ENCODE data around the gene ERG.

The ERG gene

GRCh38 chr21:38496224-38496623, 2.1 kb downstream of the ERG start:
- DNase-seq, result no peak

DNA sequence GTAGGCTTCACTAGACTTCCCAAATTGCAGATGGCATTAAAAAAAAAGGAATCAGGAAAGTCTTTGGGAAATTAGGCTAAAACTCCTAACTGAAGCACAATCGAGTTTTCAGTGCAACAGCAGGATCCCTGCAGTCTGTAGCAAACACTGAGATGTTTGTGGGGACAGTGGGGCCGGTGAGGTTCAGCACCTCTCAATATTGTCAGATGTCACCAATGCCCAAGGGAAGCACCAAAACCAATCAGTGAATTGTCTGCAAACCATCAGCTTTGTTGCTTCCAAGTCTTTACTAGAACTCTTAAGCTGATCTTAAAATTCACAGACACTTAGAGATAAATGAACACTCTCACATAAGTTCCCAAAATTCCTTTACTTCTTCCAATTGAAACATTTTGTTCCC, 2.6 kb downstream of the ERG start:
- DNase-seq, result no peak

- no peak for DNase-seq
Observed at GRCh38 chr21:38495242-38495641, 3.0 kb downstream of the ERG start.

- DNase-seq, result no peak
Observed at GRCh38 chr21:38494703-38495102, 3.6 kb downstream of the ERG start.

- DNase-seq, result no peak
Observed at GRCh38 chr21:38494251-38494642, 4.0 kb downstream of the ERG start.

- DNase-seq, result no peak
Observed at GRCh38 chr21:38493549-38494250, 4.6 kb downstream of the ERG start.

DNA sequence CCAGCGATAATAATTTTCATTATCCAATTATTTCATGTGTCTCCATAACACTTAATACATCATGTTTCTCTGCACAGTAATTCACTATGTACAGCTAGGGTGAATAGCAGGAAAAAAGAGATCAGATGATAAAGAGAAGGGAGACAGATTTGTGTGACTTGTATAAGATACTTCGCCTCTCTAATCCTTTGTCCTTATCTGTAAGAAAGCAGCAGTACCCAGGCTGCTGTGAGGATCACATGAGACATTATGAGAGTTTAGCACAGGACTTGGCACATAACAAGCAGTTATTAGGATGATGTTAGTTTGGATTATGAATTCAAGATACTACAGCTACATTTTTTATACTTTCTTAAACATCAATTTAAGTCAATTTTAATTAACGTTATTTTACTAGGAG, 6.3 kb downstream of the ERG start:
- no peak for DNase-seq

GRCh38 chr21:38491536-38491935, 6.7 kb downstream of the ERG start:
- no peak for DNase-seq

DNA sequence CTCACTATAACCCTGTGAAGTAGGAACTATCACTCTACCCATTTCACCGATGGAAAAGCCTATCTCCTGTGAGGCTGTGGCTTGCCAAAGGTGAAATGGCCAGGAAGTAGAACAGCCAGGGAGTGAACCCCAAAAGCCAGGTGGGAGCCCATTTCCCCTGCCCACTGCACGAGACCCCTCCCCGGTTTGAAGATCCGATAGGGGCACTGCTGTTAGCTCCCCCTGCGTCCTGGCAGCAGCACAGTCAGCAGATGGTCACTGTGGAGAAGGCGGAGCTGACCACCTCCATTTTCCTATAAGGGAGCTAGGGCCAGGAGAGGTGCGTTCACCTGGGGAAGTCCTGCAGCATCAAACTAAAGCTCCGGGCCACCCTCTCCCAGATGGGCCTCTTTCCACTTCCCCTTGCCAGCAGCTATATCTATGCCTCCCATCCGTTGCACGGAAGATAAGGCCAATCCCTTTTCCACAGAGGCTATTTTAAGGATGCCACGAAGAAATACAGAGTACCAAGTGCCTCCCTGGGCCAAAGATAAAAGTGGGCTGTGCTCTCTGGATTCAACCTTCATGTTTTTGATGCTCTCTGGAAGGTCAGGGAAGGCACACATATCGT, 7.8 kb downstream of the ERG start:
- no peak for DNase-seq

GRCh38 chr21:38489729-38490128, 8.5 kb downstream of the ERG start:
- no peak for DNase-seq

- DNase-seq, result no peak
Observed at GRCh38 chr21:38489271-38489652, 9.0 kb downstream of the ERG start.

DNA sequence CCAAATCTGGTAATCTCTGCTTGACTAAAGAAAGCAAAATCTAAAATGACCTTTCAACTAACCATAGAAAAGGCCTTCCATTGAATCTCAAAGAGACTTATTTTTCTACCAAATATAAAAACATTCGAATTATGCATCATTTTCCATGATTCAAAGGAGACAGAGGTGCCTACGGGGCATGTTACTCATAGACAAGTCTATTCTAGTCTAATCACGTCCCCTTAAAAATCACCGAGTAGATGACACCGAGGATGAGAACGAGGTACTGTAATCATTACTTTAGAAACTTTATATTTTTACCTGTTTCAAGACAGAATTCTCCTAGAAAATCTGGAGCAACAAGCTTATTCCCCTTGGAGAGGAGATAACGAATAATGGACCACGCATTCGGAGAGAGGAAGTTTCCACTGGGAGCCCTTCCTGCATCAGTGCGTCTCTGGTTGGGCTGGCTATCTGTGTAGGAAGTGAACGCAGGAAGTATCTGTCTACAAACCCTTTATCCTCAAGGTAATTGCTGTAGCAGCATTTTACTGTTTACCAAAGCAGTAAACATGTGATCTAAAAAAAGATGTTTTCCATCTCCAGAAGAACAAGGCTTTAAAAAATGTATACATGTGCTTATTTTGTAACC, 9.5 kb downstream of the ERG start:
- DNase-seq, result no peak

DNA sequence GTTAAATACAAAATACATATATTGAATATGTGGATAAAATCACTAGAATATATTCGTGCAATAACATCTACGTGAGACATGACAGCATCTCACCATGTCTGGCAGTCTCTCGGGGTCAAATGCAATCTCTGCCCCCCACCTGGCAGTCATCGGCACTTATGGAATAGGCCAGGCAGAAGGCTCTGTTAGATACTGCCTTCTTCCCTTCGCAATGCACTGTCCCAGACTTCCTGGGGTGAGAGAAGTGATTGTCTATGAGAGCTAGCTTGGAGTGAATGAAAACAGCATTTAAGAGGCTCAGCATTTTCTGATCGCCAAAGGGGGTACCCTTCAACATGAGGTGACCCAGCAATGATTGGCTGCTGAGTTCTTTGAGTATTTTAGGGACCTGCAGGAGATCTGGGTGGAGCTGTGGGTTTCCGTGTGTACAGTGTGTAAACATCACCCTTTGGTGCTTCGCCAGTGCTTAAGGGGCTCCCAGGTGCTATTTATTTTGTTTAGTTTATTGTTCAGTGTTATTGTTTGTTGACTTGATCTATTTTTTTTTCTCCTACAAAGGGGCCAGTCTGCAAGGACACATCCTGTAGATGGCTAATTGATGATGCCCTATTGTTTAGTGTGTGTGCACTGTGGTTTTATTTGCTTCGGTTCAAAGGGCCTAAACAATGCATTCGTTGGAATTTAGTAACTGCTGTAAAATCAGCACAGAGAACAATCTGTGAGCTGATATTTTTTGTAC, 10.2 kb downstream of the ERG start:
- DNase-seq, result no peak

- no peak for DNase-seq
Observed at GRCh38 chr21:38486706-38487105, 11.6 kb downstream of the ERG start.

DNA sequence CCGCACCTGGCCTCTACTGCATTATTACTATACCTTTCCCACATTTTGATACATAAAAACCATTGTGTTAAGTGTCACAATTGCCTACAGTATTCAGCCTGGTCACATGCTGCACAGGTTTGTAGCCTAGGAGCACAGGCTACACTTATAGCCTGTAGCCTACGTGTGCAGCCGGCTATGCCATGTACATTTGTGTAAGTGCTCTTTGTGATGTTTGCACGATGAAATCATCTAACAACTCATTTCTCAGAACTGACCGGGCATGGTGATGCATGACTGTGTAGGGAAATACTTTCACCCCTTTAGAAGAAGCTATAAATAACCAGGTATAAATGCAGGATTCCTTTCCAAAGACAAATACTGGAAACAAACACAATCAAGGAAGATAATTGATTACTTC, 12.1 kb downstream of the ERG start:
- DNase-seq, result no peak

- DNase-seq, result no peak
Observed at GRCh38 chr21:38479641-38480525, 18.4 kb downstream of the ERG start.

GRCh38 chr21:38478782-38479181, 19.5 kb downstream of the ERG start:
- no peak for DNase-seq

GRCh38 chr21:38477226-38477625, 21.1 kb downstream of the ERG start:
- DNase-seq, result no peak

DNA sequence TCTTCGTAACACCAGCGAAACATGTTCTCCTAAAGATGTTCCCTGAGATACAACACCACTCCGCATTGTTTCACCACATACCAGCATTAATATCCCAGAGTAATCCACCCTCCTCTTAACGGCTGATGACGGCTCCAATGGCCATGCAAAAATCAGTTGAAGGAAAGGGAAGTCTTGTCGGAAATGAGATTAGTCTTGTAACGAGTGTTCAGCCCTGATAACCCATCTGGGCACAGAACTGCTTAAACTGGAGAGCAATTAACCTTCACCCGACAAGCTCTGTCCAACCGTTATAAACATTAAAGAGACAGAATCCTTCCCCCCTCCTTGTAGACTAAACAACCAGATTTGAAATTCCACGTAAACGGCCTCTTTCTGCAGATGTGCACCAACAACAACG, 21.9 kb downstream of the ERG start:
- no peak for DNase-seq

- no peak for DNase-seq
Observed at GRCh38 chr21:38475519-38475918, 22.8 kb downstream of the ERG start.

GRCh38 chr21:38474796-38475195, 23.5 kb downstream of the ERG start:
- no peak for DNase-seq

- DNase-seq, result no peak
Observed at GRCh38 chr21:38474124-38474523, 24.2 kb downstream of the ERG start.

Data from right forelimb (tissue), 1 donor.